Type B pancreatic cell (in vitro differentiated cells): ENCODE data around the gene PARD3. TPM values are rescaled to one million over a fixed set of nuclear protein-coding genes. Genes with fewer than 3 reads are reported as not detected.

Experiments used
- DNase-seq: peaks from one replicate; pipeline ENCODE4 v3.0.0; 2021; ENCODE audit warnings: mixed read lengths; ENCODE audit not compliant: unreplicated experiment; ENCODE audit errors: extremely low spot score
- H3K27ac Mint-ChIP-seq: 2 replicates; pipeline ENCODE4 v1.8.0; 2021; ENCODE audit warnings: mild to moderate bottlenecking, mixed read lengths
- H3K27me3 Mint-ChIP-seq: 2 replicates; pipeline ENCODE4 v1.8.0; 2021; ENCODE audit warnings: mixed read lengths
- H3K36me3 Mint-ChIP-seq: 2 replicates; pipeline ENCODE4 v1.8.0; 2021; ENCODE audit warnings: mixed read lengths
- H3K4me1 Mint-ChIP-seq: one replicate; pipeline ENCODE4 v1.8.0; 2021; ENCODE audit warnings: mixed read lengths; ENCODE audit not compliant: unreplicated experiment
- H3K4me3 Mint-ChIP-seq: 2 replicates; pipeline ENCODE4 v1.8.0; 2021; ENCODE audit warnings: mild to moderate bottlenecking, mixed read lengths
- H3K9me3 Mint-ChIP-seq: 2 replicates; pipeline ENCODE4 v1.8.0; 2021; ENCODE audit warnings: mixed read lengths
- total RNA-seq: library from RNA; stranded (reverse); gene quantifications from 2 replicates; pipeline ENCODE4 v1.2.1, GENCODE V29; 2021; ENCODE audit warnings: low replicate concordance
- TF ChIP-seq, protein P1 (sequence below): fragments of 200-600 bp; sonication (generic); conservative IDR thresholded peaks from 2 replicates; pipeline ENCODE4 v1.5.0; 2021; ENCODE audit warnings: antibody characterized with exemption, mild to moderate bottlenecking

Gene PARD3
- total RNA-seq, 1 donor from 2014 or later = 52.3 TPM

DNA sequence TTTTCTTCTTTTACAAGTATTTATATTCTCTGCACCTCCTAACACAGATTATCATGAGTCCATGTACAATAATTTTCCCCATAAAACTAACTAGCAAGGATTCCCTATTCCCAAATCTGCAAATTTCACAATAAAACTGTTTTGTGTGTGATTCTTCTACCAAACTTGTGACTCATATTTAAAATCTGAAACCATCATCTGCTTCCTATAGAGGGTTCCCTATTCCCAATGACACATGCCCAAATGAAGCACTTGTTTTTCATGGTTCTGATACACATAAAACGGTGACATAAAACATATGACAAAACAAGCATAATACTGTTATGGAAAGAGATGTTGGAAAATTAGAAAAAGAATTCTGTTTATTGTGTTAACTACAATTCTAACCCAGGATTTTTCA is 657.6 kb downstream of the PARD3 start:
- Mint-ChIP-seq H3K4me1 (peaks cover 13% of the 10 kb centered on the region), H3K27ac (no peak overlapping the region), H3K9me3 (peaks cover 3% of the 10 kb centered on the region), H3K27me3 (no peaks in the 10 kb centered on the region), H3K36me3 (peaks cover 3% of the 10 kb centered on the region), H3K4me3 (no peak overlapping the region)
- DNase-seq = no peak
- TF ChIP-seq, protein P1, sequence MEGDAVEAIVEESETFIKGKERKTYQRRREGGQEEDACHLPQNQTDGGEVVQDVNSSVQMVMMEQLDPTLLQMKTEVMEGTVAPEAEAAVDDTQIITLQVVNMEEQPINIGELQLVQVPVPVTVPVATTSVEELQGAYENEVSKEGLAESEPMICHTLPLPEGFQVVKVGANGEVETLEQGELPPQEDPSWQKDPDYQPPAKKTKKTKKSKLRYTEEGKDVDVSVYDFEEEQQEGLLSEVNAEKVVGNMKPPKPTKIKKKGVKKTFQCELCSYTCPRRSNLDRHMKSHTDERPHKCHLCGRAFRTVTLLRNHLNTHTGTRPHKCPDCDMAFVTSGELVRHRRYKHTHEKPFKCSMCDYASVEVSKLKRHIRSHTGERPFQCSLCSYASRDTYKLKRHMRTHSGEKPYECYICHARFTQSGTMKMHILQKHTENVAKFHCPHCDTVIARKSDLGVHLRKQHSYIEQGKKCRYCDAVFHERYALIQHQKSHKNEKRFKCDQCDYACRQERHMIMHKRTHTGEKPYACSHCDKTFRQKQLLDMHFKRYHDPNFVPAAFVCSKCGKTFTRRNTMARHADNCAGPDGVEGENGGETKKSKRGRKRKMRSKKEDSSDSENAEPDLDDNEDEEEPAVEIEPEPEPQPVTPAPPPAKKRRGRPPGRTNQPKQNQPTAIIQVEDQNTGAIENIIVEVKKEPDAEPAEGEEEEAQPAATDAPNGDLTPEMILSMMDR = no peak

DNA sequence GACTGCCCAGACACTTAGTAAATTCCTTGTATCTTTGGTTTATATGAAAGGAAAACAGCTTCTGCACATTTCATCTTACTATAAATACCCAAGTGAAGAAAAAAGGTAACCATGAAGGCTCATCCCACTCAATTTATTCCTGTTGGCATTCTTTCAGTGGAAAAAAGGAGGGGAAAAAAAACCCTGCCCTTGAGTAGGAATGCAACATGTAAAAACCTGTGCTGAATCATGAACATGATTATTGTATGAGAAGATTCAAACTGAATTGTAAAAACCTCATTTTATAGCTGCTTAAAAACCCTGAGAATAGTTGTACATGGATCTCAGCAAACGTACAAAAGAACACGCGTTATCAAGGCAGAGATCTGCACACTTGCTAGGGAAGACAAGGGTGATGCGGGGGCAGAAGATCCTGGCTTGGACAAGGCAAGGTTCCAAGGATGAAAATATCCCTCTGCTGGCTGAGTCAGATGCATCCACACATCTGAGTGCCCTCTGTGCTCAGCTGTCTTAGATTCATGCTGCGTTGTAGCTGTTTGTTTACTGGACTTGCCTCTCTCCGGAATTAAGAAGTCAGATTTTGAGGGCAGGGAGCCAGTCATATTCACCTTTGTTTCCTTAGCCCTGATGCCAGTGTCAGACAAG is 658.2 kb downstream of the PARD3 start:
- no peak overlapping the region for H3K4me3 Mint-ChIP-seq
- DNase-seq = no peak
- no peaks in the 10 kb centered on the region for H3K36me3 Mint-ChIP-seq
- H3K9me3 Mint-ChIP-seq = no peaks in the 10 kb centered on the region
- peaks cover 13% of the 10 kb centered on the region for H3K4me1 Mint-ChIP-seq
- no peak overlapping the region for H3K27ac Mint-ChIP-seq
- H3K27me3 Mint-ChIP-seq = no peaks in the 10 kb centered on the region
- TF ChIP-seq, protein P1 = no peak

DNA sequence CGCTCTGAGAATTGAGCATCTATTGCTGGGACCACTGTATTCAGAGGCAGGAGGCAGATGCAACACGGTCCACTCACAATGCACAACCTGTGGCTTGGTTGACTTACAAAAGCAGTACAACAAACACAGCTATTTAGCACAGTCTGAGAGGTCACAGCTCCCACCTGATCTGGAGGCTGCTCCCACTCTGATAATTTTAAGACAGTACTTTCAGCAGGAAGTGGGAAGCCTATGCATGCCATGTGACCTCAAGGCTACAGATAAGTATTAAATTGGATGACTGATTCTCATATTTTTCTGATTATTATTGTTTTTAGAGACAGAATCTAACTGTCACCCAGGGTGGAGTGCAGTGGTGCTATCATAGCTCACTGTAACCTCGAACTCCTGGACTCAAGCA is 659.3 kb downstream of the PARD3 start:
- no peaks in the 10 kb centered on the region for H3K9me3 Mint-ChIP-seq
- no peaks in the 10 kb centered on the region for H3K27me3 Mint-ChIP-seq
- no peak overlapping the region for H3K4me3 Mint-ChIP-seq
- no peaks in the 10 kb centered on the region for H3K36me3 Mint-ChIP-seq
- no peak overlapping the region for H3K27ac Mint-ChIP-seq
- TF ChIP-seq, protein P1 = no peak
- DNase-seq = no peak
- peaks cover 13% of the 10 kb centered on the region for H3K4me1 Mint-ChIP-seq

DNA sequence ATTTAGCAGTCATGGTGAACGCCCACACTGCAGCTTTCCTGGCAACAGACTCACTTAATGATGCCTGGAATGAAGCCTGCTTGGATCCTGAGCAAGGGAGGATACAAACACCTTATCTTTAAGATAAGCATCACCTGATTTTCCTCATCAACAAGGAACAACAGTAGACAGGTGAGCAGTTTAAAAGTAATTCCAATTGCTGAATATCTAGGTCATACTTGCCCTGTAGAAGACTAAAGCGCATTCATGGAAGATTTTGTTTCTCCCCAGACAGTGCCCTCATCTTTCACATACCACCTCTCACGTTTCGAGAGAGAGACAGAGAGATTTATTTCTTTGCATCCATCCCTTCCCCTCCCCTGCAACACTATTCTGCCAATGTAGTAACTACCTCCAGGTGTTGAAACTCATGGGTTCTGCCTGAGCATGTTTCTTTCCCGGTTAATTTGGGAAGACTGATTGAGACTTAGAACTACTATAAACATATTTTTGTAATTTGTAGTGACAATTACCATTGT is 660.7 kb downstream of the PARD3 start:
- Mint-ChIP-seq H3K27me3 (no peaks in the 10 kb centered on the region), H3K36me3 (peaks cover 3% of the 10 kb centered on the region), H3K27ac (no peak overlapping the region), H3K9me3 (no peaks in the 10 kb centered on the region), H3K4me1 (peaks cover 13% of the 10 kb centered on the region), H3K4me3 (no peak overlapping the region)
- TF ChIP-seq, protein P1 = no peak
- DNase-seq = no peak

DNA sequence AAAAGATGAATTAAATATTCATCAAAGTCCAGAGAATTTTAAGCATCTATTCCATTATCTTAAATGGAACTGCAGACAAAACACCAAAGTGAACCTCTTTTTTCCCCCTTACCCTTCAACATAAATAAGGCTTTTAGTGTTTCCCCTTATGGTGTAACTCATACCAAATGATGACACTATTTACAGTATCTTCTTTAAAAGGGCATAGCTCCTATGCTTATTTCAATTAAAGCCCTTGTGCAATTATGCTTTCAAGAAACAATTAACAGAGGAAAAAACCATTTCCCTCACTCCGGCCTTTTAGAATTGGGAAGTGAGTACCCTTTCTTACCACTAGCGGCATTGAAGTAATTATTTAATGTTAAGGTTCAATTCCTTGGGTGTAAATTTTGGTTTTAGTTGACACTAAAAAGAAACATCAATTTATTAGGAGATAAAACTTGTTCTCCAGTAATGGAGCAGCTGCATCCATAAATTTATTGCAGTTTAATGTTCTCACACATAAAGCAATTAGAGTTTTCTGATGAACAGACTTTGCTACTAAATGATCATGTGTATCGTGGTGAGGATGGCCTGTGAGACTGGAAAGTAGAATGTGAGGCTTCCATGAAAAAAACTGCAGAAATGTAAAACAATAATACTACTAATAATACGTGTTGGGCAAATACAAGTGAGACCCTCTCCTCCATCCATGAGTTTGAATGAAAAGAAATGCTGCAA is 661.3 kb downstream of the PARD3 start:
- H3K27ac Mint-ChIP-seq = no peak overlapping the region
- TF ChIP-seq, protein P1 = no peak
- no peak overlapping the region for H3K4me3 Mint-ChIP-seq
- no peak for DNase-seq
- H3K9me3 Mint-ChIP-seq = no peaks in the 10 kb centered on the region
- H3K4me1 Mint-ChIP-seq = peaks cover 13% of the 10 kb centered on the region
- peaks cover 3% of the 10 kb centered on the region for H3K36me3 Mint-ChIP-seq
- H3K27me3 Mint-ChIP-seq = no peaks in the 10 kb centered on the region
